Measurements from ENCODE around the gene IGSF8. TPM values are rescaled to one million over a fixed set of nuclear protein-coding genes. Genes with fewer than 3 reads are reported as not detected.

Gene IGSF8
- total RNA-seq = 6.5 and 7.7 TPM in 2 replicates

GRCh38 chr1:160097911-160098851 is at the start of gene IGSF8:
IGSF8 (minus strand) TSS chr1:160098619; CDS start chr1:160098472, 147 bp downstream.

GRCh38 chr1:160115545-160116282 is 17.3 kb upstream of the IGSF8 start, which contains the start of gene ATP1A2:
ATP1A2 (plus strand) TSS chr1:160115759; CDS start chr1:160115862, 103 bp downstream.

GRCh38 chr1:160081261-160081936 is 17.0 kb downstream of the IGSF8 start, which contains the start of gene KCNJ9:
KCNJ9 (plus strand) TSS chr1:160081538; CDS start chr1:160084031, 2,493 bp downstream.

GRCh38 chr1:160069460-160070231 is 28.8 kb downstream of the IGSF8 start, which contains the start of gene KCNJ10:
KCNJ10 (minus strand) TSS chr1:160070160; CDS start chr1:160042532, 27,628 bp downstream.

Other genes starting within 250 kb of the IGSF8 start
- gene VSIG8, start 236.0 kb downstream of the IGSF8 start, total RNA-seq = not detected in 2 replicates
- gene CFAP45, start 198.5 kb downstream of the IGSF8 start, total RNA-seq = under 0.01 and 0.17 TPM in 2 replicates
- gene TAGLN2, start 173.1 kb downstream of the IGSF8 start, total RNA-seq = 91.4 and 105 TPM in 2 replicates
- gene IGSF9, start 153.0 kb downstream of the IGSF8 start, total RNA-seq = not detected in 2 replicates
- not detected in 2 replicates for gene SLAMF9, start 144.4 kb downstream of the IGSF8 start, total RNA-seq
- 3.1 and 4.3 TPM in 2 replicates for gene PIGM, start 66.6 kb downstream of the IGSF8 start, total RNA-seq
- not detected in 2 replicates for gene KCNJ10, start 28.5 kb downstream of the IGSF8 start, total RNA-seq
- gene KCNJ9, start 17.1 kb downstream of the IGSF8 start, total RNA-seq = not detected in 2 replicates
- not detected in 2 replicates for gene ATP1A2, start 17.1 kb upstream of the IGSF8 start, total RNA-seq
- not detected in 2 replicates for gene ATP1A4, start 53.0 kb upstream of the IGSF8 start, total RNA-seq
- gene CASQ1, start 92.0 kb upstream of the IGSF8 start, total RNA-seq = not detected in 2 replicates
- 57.3 and 59.6 TPM in 2 replicates for gene PEA15, start 106.8 kb upstream of the IGSF8 start, total RNA-seq
- 71.6 and 81.7 TPM in 2 replicates for gene DCAF8, start 163.9 kb upstream of the IGSF8 start, total RNA-seq
- gene PEX19, start 186.5 kb upstream of the IGSF8 start, total RNA-seq = 29.3 and 32.2 TPM in 2 replicates
- 230 and 235 TPM in 2 replicates for gene COPA, start 244.6 kb upstream of the IGSF8 start, total RNA-seq
- gene NCSTN, start 244.8 kb upstream of the IGSF8 start, total RNA-seq = 67.6 and 73.4 TPM in 2 replicates

Data from dermis lymphatic vessel endothelial cell (primary cell).